ENCODE measurements around the gene BHMT. TPM values are rescaled to one million over a fixed set of nuclear protein-coding genes. Genes with fewer than 3 reads are reported as not detected.
"Not testable (repeated sequence)": the region's sequence is repeated elsewhere in the genome, so short reads cannot be mapped to it uniquely, and the experiment has no call there.

The BHMT gene
- polyA plus RNA-seq, 12 donors: 0.11 to 1.6 (median 0.53) TPM; not detected in 2

DNA sequence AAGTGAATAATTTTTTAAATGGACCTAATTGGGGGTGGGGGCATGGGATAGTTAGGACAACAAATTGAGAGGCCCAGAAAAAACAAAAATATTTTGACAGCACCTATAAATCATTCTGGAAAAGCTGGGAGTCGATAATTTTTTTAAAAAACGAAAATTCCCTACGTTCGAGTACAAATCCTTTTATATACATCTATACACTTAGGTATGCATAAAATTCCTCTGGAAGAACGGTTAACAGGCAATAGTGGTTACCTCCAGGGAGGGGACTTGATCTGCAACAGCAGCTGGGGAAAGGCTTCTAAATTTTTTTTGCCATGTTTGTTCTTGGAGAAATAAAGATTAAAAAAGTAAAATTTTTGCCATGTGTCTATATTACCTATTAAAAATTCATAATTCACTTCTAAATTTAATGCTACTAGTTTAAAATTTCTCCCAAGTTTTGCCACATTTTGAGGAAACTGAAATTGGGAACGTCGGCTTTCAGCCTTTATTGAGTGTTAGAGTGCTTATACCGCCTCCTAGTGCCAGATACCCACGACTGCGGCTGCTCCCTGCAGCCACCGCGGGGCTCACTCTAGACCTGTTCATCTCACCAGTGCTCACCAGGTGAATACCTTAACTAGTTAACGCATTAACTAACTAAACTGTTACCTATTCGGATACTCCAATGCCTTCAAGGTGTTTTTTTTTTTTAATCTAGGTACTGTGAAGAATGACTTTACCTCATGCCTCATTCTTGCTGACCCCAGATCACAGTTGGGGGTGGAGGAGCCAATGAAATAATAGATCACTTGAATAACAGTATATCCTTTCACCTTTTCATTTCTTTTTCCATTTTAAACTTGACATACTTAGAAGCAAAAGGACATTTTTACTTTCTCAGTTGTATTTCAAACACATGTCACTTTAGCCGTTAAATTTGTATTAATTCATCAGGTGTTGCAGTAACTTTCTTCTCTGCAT, 1.8 kb upstream of the BHMT start:
- no peak for DNase-seq

DNA sequence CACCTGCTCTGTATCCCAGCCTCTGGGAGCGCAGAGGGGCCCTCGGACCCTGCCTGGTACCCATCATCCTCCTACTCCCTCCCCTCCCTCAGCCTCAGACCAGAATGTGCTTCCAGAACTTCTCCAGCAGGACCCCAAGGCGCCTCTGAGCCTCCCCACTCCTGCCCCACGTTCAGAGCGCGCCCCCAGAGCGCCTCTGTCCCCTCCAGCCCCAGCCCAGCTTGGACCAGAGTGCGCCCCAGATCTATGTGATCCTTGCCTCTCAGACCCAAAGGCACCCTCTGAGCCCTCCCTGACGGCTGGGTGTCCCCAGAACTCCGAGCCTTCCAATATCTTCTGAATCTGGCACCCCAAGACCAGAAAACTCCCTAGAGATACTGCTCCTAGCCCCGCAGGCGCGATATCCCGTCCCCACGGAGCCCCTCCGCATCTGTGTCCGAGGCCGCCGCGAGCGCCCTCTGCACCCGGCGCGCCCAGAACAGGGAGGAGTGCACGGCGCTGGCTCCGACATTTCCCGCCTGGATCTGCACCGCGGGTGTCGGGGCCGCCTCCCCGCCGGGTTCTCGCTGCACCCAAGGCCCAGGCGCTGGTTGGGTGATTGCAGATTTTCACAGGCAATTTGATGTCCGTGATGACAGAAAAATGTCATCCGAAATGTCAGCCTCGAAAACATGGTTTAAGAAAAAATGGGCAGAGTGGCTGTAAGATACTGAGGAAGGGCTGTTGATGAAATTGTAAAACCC, 522 bp downstream of the BHMT start:
- no peak for DNase-seq

DNA sequence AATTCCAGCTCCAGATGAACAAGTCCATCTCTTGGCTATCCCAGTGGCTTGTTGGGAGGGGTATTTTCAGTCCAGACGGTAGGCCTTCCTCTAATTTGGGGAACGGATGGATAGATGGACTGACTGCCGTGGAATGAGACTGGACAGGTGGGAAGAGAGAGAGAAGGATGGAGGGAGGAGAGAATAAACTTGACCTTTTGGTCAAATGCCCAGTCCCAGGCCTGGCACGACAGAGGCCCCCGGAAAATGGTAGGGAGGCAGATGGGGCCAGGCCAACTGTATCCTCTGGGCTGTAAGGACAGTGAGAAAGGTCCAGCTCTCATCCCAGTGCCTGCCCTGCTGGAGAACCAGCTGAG, 1.1 kb downstream of the BHMT start:
- no peak for DNase-seq

DNA sequence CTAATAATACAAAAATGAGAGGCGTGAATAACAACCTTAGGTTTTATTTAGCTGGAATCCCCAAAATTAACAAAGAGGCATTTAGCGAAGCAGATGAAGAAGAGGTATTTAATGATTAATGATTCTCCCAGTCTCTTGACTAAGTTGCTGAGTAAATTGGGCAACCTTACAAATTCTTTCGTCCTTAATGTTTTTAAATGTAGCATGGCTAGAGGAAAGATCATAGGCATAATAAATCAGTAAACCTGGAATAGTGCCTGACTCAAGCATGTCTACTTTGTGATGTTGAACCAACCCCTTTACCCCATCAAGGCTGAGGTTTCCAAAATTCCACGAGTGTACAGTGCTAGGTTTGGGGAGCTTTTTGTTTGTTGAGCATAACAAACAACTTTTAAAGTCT, 7.9 kb downstream of the BHMT start:
- DNase-seq: no peak

GRCh38 chr5:79120221-79120620, 8.6 kb downstream of the BHMT start:
- DNase-seq: no peak

DNA sequence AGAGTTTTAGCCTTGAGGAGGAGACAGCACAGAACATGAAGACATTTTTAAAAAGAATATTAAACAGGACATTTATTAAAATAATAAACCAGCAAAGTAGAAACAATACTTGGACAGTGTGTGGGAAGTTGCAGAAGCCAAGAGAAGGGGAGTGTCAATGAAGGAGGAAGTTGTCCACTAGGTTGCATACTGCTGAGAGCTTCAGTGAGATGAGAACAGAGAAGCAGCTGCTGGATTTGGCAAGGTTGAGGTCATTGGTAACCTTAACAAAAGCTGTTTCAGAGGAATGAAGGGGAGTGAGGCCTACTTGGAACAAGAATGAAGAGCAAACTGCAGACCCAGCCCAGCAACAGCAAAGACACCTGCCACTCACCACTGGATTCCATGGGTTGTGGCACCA, 11.4 kb downstream of the BHMT start:
- no peak for DNase-seq

- no peak for DNase-seq
These were observed 13.0 kb downstream of the BHMT start for GRCh38 chr5:79124607-79125006.

- no peak for DNase-seq
These were observed 19.2 kb downstream of the BHMT start for GRCh38 chr5:79130781-79131180.

DNA sequence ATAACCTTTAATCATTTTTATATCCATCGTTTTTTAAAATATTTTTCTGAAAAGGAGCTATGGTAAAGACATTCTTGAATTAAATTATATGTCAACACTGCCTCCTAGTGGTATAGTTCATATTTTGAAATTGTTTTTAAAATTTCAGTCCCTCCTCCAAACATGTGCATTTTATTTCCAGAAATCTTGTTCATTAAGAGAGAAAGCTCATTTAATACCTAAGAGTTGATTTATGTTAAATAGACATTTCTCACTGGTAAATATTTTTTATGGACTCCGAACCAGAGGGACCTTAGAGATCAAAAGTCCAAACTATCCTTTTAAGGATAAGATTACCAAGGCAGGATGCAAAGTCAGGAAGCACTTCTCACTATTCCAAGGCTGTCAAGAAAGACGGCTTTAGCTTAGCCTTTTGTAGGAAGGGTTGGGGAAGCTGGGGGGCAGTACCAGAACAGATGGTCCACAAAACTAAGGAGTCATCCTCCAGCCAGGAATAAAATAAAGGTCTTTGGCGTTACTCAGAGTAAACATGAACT, 21.6 kb downstream of the BHMT start:
- peak; percentile 58 for DNase-seq

DNA sequence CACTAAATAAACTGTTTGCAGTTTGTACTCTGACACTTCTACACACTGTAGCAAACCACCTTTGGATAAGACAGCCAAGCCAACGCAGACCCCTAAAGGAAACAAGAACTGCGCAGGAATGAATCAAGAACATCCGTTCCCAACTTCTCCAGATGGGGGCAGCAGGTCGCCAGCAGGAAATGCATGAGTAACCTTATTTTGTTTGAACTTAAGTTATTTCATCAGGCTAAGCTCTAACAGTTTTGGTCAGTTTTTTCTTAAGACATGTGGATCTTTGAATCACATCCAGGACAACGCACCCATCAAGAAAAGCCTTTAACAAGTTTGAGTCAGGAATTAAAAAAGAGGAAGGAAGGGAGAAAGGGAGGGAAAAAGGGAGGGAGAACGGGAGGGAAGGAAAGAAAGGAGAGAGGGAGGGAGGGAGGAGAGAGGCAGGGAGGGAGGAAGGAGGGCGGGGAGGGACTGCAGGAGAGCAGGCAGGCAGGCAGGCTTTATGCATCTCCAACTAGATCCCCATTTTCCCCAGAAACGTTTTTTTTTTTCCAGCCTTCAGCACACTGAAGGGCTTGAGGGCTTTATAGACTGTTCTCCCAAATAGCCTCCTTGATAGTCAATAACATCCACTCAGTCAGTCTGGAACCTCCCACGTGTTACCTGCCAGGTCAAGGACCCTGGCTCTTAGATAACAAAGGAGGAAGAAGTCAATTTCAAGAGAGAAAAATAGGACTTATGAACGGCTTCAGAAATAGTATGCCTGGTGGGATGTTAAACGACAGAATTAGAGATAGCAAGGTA, 22.2 kb downstream of the BHMT start:
- DNase-seq: peak; percentile 80

DNA sequence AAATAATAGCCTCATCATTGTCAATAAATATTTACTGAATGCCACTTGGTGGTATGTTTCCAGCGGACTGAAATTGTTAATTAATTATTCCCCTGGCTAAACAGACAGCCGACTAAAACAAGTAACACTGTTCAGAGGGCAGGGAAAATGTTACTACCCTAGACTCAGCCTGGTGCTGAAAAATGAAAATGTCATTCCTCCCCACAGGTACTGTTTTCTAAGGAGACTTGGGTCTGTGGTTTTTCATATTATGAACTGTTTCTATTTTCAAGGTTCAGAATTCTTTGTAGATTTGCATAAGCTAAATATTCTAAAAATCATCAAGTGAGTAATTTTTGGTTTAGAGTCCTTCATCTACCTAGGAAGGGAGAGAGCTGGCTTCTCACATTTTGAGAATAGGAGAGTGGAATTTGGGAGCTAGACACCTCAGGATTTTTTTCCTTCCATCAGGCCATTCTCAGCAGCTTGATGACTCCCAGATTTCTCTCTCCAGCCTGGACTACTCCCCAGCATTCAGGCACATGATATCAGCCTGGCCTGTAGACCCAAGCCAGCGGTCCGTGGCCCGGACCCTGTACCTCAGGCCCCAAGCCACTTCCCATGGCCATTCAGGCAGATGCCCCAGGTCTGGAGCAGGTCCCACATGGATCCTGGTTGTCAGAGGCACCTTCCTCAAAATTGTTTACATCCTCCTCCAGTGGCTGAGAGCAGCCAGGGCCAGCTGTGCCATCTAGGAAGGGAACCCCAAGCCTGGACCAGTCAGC, 24.4 kb downstream of the BHMT start:
- no peak for DNase-seq

DNA sequence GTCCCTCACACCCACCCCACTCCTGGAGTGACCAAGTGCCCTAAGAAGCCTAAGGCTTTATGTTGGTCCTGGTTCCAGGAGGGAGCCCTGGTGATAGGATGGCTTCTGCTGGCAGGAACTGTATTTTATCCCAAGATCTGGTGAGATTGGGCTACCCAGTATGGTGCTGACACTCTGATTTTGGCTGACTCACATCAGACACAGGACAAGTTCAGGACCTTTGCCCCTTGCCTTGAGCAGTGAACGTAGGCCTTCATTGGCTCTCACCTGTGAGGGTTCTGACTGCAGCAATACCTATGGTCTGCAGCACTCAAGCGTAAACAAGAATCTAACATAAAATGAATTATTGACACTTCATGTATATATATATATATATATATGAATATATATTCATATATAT, 25.0 kb downstream of the BHMT start:
- DNase-seq: no peak

- no peak for DNase-seq
These were observed 28.9 kb downstream of the BHMT start for GRCh38 chr5:79140553-79140952.

DNA sequence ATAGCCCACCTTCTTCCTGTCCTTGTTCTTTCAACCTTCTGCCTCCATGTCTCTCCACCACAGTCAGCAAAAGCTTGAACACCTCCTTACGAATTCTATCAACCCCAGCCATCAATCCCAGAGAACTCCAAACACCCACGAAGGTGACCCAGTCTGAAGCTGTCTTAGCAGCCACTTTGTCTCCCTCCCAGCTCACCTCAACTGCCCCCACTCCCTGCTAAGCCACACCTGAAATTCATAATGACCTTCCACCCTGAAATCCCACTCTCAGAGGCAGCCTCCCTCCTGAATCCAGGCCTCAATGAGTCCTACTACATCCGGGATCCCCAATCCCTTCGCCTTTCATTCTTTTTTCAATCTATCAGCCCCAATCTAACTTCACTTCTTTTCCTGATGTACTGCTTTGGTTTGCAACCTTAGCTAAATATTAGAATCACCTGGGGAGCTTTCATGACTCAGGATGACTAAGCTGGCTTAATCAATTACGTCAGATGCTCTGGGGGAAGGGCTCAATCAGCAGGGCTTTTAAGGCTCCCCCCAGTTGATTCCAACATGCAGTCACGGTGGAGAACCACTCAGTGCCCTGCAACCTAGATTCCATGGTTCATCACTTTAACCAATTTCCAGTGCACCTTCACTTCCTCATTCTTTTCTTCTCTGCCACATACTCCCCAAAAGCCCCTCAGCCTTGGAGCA, 32.2 kb downstream of the BHMT start:
- DNase-seq: no peak

GRCh38 chr5:79147076-79147475, 35.5 kb downstream of the BHMT start:
- no peak for DNase-seq

DNA sequence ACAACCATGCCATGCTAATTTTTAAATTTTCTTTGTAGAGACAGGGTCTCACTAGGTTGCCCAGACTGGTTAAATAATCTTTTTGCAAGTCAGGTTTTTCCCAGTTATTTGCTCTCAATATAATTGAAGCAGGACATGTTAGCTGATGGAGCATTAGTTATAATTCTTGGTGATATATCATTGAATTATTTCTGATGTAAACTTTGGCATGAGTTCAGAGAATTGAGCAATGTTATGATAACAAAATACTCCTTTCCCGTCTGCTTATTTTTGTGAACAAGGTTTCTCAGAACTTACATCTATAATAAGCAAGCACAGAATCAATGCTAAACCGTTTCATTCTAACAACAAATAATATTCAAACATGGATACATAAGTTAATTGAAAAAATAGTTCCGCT, 37.8 kb downstream of the BHMT start:
- DNase-seq: no peak

DNA sequence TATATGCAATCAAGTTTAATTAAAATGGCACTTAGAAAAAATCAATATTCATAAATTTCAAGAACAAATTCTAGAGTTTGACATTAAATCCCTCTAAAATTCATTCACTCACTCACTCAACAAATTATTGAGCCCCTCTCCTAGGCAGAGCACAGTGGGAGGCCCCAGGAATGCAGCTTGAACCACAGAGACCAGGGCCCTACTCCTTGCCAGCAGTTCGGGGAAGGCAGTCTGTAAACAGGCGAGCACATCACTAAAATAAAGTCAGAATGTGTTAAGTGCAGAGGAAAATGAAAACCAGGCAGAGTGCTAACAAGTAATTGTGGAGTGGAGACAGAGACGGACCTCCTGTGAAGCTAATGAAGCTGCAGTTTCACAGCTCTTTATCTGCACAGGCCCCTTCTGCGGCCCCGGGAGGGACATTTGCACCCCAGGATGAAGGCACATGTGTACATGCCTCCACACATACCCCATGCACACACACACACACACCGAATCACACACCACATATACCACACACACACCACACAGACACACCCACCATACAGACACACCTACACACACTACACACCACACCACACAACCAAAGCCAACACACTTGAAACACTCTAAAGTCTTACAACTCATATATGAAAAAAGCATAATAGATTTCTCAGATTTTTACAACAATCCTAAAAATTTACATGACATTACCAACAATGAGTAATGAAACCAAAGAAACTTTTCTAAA, 40.5 kb downstream of the BHMT start:
- no peak for DNase-seq

DNA sequence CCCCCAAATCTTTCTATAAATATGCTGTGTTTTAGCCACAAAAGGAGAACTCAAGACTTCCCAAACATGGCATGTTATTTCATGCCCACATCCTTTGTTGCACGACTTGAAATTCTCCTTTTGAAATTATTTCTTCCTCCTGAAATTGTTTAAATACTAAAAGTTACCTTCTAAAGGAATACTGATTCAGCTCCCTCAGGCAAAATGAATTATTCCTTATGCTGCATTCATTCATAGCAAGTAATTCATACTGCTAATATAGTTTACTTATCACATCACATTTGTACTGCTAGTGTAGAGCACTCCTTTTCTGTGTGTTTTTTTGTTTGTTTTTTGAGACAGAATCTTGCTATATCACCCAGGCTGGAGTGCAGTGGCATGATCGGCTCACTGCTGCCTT, 45.7 kb downstream of the BHMT start:
- DNase-seq: no peak

DNA sequence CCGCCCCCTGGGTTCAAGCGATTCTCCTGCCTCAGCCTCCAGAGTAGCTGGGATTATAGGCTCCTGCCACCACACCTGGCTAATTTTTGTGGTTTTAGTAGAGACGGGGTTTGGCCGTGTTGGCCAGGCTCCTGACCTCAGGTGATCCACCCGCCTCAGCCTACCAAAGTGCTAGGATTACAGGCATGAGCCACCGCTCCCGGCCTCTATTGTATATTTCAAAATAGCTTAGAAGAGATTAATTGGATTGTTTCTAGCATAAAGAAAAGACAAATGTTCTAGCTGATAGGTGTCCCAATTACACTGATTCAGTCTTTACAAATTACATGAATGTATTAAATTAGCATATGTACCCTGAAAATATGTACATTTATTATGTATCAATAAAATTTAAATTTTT, 50.0 kb downstream of the BHMT start:
- not testable (repeated sequence) for DNase-seq

DNA sequence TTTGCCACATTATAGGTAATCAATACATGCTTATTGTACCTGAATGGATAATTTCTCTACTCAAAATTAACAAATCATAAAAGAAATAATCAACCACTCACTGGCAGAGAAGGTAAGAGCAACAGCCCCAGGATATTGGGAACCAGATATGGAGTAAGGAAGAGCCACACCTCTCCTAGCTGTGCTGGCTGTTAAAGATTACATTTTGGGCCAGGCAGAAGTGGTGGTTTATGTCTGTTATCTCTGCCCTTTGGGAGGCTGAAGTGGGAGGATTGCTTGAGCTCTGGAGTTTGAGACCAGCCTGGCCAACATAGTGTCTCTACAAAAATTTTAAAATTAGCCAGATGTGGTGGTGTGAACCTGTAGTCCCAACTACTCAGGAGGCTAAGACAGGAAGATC, 56.4 kb downstream of the BHMT start:
- no peak for DNase-seq
